Endothelial cell of umbilical vein (primary cell): ENCODE results near the gene GUCY2D.

ENCODE experiments used
- POLR2A ChIP-seq: IDR thresholded peaks from 2 replicates; pipeline ENCODE4 v1.6.1; 2012; ENCODE audit warnings: low read depth, mild to moderate bottlenecking, control low read depth, low read length
- TF ChIP-seq, protein P1 (sequence below), 2 donors: IDR thresholded peaks; 1 replicate in 1 of 2; 2 replicates in 1 of 2; pipeline ENCODE4 v1.5.1; 2011; ENCODE audit warnings: low read length in 2 of 2, mild to moderate bottlenecking in 2 of 2, moderate library complexity in 2 of 2, control low read depth in 1 of 2, inconsistent platforms in 1 of 2, low read depth in 1 of 2; ENCODE audit not compliant: insufficient read depth in 1 of 2; ENCODE audit errors: extremely low read depth in 1 of 2

DNA sequence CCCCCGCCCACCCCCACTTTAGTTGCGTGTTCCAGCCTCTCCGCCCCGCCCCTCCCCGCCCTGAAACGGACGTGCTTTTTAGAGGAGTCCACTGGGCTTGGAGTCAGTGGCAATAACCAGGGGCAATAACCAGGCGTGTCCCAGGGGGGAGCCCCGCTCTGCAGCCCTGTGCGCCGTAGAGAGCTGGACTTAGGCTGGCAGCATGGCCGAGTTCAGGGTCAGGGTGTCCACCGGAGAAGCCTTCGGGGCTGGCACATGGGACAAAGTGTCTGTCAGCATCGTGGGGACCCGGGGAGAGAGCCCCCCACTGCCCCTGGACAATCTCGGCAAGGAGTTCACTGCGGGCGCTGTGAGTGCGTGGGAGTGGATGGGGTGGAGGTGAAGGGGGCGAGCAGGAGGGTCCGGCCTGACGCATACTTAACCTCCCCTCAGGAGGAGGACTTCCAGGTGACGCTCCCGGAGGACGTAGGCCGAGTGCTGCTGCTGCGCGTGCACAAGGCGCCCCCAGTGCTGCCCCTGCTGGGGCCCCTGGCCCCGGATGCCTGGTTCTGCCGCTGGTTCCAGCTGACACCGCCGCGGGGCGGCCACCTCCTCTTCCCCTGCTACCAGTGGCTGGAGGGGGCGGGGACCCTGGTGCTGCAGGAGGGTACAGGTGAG, 36.7 kb downstream of the GUCY2D start, which contains the start of gene ALOX15B:
- TF ChIP-seq, protein P1, sequence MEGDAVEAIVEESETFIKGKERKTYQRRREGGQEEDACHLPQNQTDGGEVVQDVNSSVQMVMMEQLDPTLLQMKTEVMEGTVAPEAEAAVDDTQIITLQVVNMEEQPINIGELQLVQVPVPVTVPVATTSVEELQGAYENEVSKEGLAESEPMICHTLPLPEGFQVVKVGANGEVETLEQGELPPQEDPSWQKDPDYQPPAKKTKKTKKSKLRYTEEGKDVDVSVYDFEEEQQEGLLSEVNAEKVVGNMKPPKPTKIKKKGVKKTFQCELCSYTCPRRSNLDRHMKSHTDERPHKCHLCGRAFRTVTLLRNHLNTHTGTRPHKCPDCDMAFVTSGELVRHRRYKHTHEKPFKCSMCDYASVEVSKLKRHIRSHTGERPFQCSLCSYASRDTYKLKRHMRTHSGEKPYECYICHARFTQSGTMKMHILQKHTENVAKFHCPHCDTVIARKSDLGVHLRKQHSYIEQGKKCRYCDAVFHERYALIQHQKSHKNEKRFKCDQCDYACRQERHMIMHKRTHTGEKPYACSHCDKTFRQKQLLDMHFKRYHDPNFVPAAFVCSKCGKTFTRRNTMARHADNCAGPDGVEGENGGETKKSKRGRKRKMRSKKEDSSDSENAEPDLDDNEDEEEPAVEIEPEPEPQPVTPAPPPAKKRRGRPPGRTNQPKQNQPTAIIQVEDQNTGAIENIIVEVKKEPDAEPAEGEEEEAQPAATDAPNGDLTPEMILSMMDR (IDR thresholded peaks at IDR 0.05; ENCODE audit: extremely low read depth in 1 of 2, insufficient read depth in 1 of 2, low read depth in 1 of 2, low read length in 2 of 2), result no peak
- TF ChIP-seq POLR2A, result no peak
